ENCODE data around the gene GULP1. TPM values are rescaled to one million over a fixed set of nuclear protein-coding genes. Genes with fewer than 3 reads are reported as not detected.

GULP1 gene
- total RNA-seq (32.7 and 41.2 TPM in 2 replicates), polyA plus RNA-seq (28.3 and 41.4 TPM in 2 replicates)

- Histone ChIP-seq H3K27me3 (no peaks in the 10 kb centered on the region), H3K9me3 (ENCODE audit: low read depth) (no peaks in the 10 kb centered on the region), H3K36me3 (no peaks in the 10 kb centered on the region), H3K4me3 (peak within 1 kb of the TSS; percentile 78), H3K4me1 (ENCODE audit: low read depth) (peaks cover 30% of the 10 kb centered on the region), H3K27ac (peak within 1 kb of the TSS; percentile 88)
- TF ChIP-seq, protein P1, sequence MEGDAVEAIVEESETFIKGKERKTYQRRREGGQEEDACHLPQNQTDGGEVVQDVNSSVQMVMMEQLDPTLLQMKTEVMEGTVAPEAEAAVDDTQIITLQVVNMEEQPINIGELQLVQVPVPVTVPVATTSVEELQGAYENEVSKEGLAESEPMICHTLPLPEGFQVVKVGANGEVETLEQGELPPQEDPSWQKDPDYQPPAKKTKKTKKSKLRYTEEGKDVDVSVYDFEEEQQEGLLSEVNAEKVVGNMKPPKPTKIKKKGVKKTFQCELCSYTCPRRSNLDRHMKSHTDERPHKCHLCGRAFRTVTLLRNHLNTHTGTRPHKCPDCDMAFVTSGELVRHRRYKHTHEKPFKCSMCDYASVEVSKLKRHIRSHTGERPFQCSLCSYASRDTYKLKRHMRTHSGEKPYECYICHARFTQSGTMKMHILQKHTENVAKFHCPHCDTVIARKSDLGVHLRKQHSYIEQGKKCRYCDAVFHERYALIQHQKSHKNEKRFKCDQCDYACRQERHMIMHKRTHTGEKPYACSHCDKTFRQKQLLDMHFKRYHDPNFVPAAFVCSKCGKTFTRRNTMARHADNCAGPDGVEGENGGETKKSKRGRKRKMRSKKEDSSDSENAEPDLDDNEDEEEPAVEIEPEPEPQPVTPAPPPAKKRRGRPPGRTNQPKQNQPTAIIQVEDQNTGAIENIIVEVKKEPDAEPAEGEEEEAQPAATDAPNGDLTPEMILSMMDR (IDR thresholded peaks at IDR 0.05; ENCODE audit: low read depth, low read length), result peak; percentile 75
- peak; percentile 76 to 90 for DNase-seq (ENCODE audit: low read depth in 1 of 2, low spot score in 1 of 2)
These were observed at the start of gene GULP1 for GRCh38 chr2:188291617-188292347. Gene GULP1 (plus strand): TSS chr2:188291874. CDS start chr2:188477703, 185,829 bp downstream.

GRCh38 chr2:188243381-188243780 lies 48.3 kb upstream of the GULP1 start:
- Histone ChIP-seq H3K36me3 (no peaks in the 10 kb centered on the region), H3K4me3 (no peak overlapping the region), H3K4me1 (ENCODE audit: low read depth) (no peaks in the 10 kb centered on the region), H3K9me3 (ENCODE audit: low read depth) (no peaks in the 10 kb centered on the region), H3K27ac (no peak overlapping the region), H3K27me3 (no peaks in the 10 kb centered on the region)
- TF ChIP-seq, protein P1 (IDR thresholded peaks at IDR 0.05; ENCODE audit: low read depth, low read length), result no peak
- DNase-seq (ENCODE audit: low read depth in 1 of 2, low spot score in 1 of 2), result no peak

DNA sequence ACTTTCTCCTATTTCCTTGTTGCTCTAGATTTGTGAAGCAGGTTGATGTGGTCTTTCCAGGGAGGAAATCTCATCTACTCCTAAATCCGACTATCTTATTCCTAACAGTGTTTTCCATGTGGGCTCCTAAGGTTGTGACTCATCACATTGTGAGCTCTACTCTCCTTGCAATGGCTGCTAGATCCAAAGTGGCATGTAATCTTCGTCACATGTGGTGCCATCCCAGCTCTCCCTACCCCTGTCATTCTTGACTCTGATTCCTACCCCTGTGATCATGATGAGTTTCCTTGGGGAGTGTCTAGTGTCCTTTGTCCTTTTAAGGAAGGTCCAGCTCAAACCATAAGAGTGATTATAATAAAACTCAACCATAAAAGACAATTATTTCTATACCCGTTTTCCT lies 47.3 kb upstream of the GULP1 start:
- peak in 1 of 2 donors; percentile 1 for DNase-seq (ENCODE audit: low read depth in 1 of 2, low spot score in 1 of 2)
- Histone ChIP-seq H3K27ac (no peak overlapping the region), H3K9me3 (ENCODE audit: low read depth) (no peaks in the 10 kb centered on the region), H3K4me1 (ENCODE audit: low read depth) (no peaks in the 10 kb centered on the region), H3K36me3 (no peaks in the 10 kb centered on the region), H3K4me3 (no peak overlapping the region), H3K27me3 (no peaks in the 10 kb centered on the region)
- TF ChIP-seq, protein P1 (IDR thresholded peaks at IDR 0.05; ENCODE audit: low read depth, low read length), result no peak

DNA sequence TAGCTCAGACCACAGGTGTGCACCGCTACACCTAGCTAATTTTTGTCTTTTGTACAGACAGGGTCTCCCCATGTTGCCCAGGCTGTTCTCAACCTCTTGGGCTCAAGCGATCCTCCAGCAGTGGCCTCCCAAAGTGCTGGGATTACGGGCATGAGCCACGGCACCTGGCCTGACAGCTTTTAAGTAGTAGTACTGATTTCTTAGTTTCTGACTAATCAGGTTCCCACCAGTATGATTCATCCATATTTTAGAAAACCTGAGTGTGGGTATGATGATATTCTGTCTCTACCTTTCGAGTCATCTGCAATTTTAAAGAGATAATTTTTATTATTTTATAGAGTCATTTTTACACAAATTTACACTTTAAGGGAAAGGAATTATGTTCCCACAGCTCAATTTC lies 46.4 kb upstream of the GULP1 start:
- no peak for DNase-seq (ENCODE audit: low read depth in 1 of 2, low spot score in 1 of 2)
- no peaks in the 10 kb centered on the region for H3K4me1 ChIP-seq (ENCODE audit: low read depth)
- TF ChIP-seq, protein P1 (IDR thresholded peaks at IDR 0.05; ENCODE audit: low read depth, low read length), result no peak

DNA sequence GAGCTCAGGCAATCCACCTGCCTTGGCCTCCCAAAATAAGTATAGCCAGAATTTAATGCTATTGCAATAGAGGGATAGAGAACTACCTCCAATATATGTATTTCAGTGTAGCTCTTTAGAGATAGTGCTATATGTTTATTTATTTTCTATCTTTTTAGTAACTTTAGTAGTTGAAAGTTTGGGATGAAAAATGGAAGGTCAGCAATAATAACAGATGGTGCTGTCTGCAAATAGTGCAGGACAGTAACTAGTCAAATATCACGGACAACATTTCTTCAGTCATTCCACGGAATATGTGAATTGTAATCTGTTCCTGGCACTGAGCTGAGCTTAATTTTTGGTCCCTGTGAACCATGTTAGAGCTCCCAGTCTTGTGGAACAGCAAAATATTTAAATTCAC lies 43.2 kb upstream of the GULP1 start:
- H3K27ac ChIP-seq, result no peak overlapping the region
- DNase-seq (ENCODE audit: low read depth in 1 of 2, low spot score in 1 of 2), result no peak
- H3K4me1 ChIP-seq (ENCODE audit: low read depth), result no peaks in the 10 kb centered on the region
- no peaks in the 10 kb centered on the region for H3K9me3 ChIP-seq (ENCODE audit: low read depth)
- TF ChIP-seq, protein P1 (IDR thresholded peaks at IDR 0.05; ENCODE audit: low read depth, low read length), result no peak
- no peaks in the 10 kb centered on the region for H3K36me3 ChIP-seq
- H3K27me3 ChIP-seq, result no peaks in the 10 kb centered on the region
- H3K4me3 ChIP-seq, result no peak overlapping the region

More for the DNA sequence above, 46.4 kb upstream of the GULP1 start:
- no peak overlapping the region for H3K27ac ChIP-seq
- H3K4me3 ChIP-seq, result no peak overlapping the region
- H3K9me3 ChIP-seq (ENCODE audit: low read depth), result no peaks in the 10 kb centered on the region
- no peaks in the 10 kb centered on the region for H3K27me3 ChIP-seq
- no peaks in the 10 kb centered on the region for H3K36me3 ChIP-seq

Measured in cardiac muscle cell (in vitro differentiated cells and primary cell).